GM10248 (cell line): ENCODE data around the gene NAV3.

Experiments
- CTCF ChIA-PET: fragments of 300-600 bp; sonication (Branson Sonifier 250); formaldehyde crosslinking; extraction: SDS; loops from one replicate; lab custom pipeline; 2021; ENCODE audit warnings: antibody characterized with exemption; lab: Yijun Ruan, JAX
- POLR2A ChIA-PET: fragments of 350-650 bp; sonication (Branson Sonifier 250); formaldehyde crosslinking; extraction: SDS; loops from one replicate; lab custom pipeline; 2020; ENCODE audit warnings: antibody characterized with exemption; lab: Yijun Ruan, JAX
- DNase-seq: peaks from one replicate; pipeline ENCODE4 v3.0.0; 2012; ENCODE audit errors: extremely low spot score
- CTCF ChIP-seq: IDR thresholded peaks from 2 replicates; pipeline ENCODE4 v1.5.1; 2012; ENCODE audit warnings: mild to moderate bottlenecking, low read depth; ENCODE audit errors: extremely low read depth, missing control alignments, control extremely low read depth

Gene NAV3

GRCh38 chr12:77924703-77925102, 94.0 kb downstream of the NAV3 start:
- CTCF ChIA-PET, result interaction anchor here (1.0 to 3.6 kb wide), 15 partner anchors 9 to 1326 kb away, joined by 3 to 28 read pairs (median 7); no protein-coding TSS in a partner anchor
- TF ChIP-seq CTCF, result no peak
- DNase-seq, result no peak
- POLR2A ChIA-PET, result no interaction called here

GRCh38 chr12:77925536-77926108, 94.9 kb downstream of the NAV3 start:
- ChIA-PET POLR2A (no interaction called here), CTCF (interaction anchor here (0.6 to 3.6 kb wide), 34 partner anchors 8 to 1327 kb away, joined by 3 to 28 read pairs (median 5); no protein-coding TSS in a partner anchor)
- DNase-seq, result peak; percentile 46
- TF ChIP-seq CTCF, result peak; percentile 80

- ChIA-PET POLR2A (interaction anchor here (0.7 kb wide), 1 partner anchor 13 kb away, joined by 6 read pairs; no protein-coding TSS in a partner anchor), CTCF (interaction anchor here (1.0 to 3.6 kb wide), 5 partner anchors 10 to 203 kb away, joined by 3 to 23 read pairs (median 4); no protein-coding TSS in a partner anchor)
- no peak for DNase-seq
- TF ChIP-seq CTCF, result no peak
Observed at GRCh38 chr12:77928078-77928477, 97.4 kb downstream of the NAV3 start.

- TF ChIP-seq CTCF, result no peak
- ChIA-PET CTCF (no interaction called here), POLR2A (no interaction called here)
- no peak for DNase-seq
Observed at GRCh38 chr12:77932216-77932615, 101.5 kb downstream of the NAV3 start.

- CTCF ChIA-PET, result interaction anchor here (2.7 kb wide), 1 partner anchor 13 kb away, joined by 10 read pairs; no protein-coding TSS in a partner anchor
Observed at GRCh38 chr12:77938301-77938700, 107.6 kb downstream of the NAV3 start.

GRCh38 chr12:77940011-77940423, 109.3 kb downstream of the NAV3 start:
- ChIA-PET POLR2A (no interaction called here), CTCF (interaction anchor here (1.1 kb wide), 1 partner anchor 14 kb away, joined by 4 read pairs; no protein-coding TSS in a partner anchor)
- DNase-seq, result no peak
- TF ChIP-seq CTCF, result no peak

More at GRCh38 chr12:77938301-77938700, 107.6 kb downstream of the NAV3 start:
- DNase-seq, result no peak
- no peak for TF ChIP-seq CTCF
- POLR2A ChIA-PET, result no interaction called here
